ENCODE data around the gene PTPRT. TPM values are rescaled to one million over a fixed set of nuclear protein-coding genes. Genes with fewer than 3 reads are reported as not detected.

The PTPRT gene
- total RNA-seq, 4 donors from 2014 or later: 0.57 to 2.0 (median 0.83) TPM

DNA sequence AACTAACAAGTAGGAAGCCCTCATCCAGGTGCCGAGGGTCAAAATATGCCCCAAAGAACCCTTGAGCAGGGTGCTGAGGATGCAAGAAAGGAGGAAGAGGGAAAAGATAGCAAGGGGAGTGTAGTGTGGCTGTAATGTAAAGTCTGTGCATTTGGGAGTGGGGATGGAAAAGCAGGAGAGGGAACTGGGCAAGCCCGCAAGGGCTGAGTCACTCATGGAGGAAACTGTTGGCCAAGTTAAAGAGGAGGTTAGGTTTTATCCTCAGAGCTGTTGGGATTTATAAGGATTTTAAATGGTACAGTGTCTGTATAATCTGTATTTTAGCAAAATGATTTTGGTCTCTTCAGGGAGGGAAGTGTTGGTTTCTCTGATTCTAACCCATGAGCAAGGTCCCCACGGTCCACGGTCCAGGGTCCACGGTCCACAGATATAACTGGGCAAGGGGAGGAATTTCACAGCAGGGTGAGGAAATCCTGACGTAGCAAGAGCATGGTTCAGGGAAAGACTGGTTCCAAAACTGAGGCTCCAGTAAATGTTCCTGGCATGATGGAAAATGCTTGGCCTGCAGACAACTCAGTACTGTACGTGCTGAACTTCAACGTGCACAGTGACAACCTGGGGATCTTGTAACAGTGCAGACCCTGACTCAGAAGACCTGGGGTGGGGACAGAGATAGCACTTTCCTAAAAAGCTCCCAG lies 759.8 kb downstream of the PTPRT start:
- TF ChIP-seq, protein P1, sequence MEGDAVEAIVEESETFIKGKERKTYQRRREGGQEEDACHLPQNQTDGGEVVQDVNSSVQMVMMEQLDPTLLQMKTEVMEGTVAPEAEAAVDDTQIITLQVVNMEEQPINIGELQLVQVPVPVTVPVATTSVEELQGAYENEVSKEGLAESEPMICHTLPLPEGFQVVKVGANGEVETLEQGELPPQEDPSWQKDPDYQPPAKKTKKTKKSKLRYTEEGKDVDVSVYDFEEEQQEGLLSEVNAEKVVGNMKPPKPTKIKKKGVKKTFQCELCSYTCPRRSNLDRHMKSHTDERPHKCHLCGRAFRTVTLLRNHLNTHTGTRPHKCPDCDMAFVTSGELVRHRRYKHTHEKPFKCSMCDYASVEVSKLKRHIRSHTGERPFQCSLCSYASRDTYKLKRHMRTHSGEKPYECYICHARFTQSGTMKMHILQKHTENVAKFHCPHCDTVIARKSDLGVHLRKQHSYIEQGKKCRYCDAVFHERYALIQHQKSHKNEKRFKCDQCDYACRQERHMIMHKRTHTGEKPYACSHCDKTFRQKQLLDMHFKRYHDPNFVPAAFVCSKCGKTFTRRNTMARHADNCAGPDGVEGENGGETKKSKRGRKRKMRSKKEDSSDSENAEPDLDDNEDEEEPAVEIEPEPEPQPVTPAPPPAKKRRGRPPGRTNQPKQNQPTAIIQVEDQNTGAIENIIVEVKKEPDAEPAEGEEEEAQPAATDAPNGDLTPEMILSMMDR (IDR thresholded peaks at IDR 0.05; ENCODE audit: low read depth): no peak

DNA sequence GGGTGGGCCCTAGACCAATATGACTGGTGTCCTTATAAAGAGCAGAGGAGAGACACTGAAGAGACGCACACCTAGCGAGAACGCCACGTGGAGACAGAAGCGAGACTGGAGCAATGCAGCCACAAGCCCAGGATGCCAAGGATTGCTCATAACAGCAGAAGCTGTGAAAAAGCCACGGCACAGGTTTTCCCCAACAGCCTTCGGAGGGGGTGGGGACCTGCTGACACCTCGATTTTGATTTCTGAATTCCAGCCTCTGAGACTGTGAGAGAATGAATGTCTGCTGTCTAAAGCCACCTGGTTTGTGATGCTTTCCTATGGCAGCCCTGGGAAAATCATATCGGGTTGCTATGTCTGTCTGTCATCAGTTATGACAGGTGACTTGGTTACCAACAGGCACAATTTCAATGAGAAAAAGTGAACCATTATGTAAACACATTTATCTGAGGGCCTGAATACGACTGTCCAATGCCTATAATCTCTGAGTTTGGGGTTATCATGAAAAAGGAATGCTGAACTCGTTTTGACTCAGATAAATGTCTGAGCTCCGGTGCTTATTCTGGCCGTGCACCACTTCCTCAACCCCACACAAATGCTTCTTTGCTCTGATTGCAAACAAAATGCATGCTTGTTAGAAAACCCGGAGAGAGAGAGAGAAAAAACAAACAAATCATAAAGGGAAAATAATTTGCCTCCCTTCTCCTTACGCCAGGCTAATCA lies 769.7 kb downstream of the PTPRT start:
- TF ChIP-seq, protein P1 (IDR thresholded peaks at IDR 0.05; ENCODE audit: low read depth): no peak

GRCh38 chr20:42406826-42407225 lies 782.9 kb downstream of the PTPRT start:
- TF ChIP-seq, protein P1 (IDR thresholded peaks at IDR 0.05; ENCODE audit: low read depth): no peak

DNA sequence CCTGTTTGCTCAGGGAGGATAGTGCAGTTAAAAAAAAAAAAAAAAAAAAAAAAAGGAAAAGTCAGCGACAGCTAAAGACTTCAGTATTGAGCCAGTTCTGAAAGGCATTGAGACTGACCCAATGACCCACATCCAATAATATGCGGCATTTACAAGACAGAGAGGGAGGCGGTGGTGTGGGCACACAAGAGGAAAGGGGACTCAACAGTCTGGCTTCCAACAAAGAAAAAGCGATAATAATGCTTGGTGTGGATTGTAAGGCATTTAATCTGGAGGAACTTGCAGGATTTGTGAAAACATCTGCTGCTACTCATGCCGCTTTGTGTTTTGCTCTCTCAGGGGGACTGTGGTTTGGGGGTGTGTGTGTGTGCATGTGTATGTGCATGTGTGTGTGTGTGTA lies 787.3 kb downstream of the PTPRT start:
- TF ChIP-seq, protein P1 (IDR thresholded peaks at IDR 0.05; ENCODE audit: low read depth): no peak

DNA sequence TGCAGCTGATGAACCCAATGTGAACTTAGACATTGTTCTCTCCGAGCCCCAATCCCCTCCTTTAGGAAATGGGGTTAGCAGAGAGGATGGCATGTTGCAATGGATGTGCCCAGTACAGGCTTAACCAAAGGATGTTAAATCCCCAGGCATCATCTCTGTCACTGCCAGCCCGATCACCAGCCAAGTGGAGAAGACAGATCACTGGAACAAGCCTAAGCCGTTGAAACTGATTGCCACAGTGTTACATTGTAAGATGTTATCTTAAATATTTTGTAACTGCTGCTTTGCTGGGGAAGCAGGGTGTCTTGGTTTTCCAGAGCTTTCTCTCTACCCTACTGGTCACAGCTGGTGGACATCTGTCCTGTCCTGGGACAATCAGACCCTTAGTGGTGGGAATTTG lies 788.1 kb downstream of the PTPRT start:
- TF ChIP-seq, protein P1 (IDR thresholded peaks at IDR 0.05; ENCODE audit: low read depth): no peak

GRCh38 chr20:42399802-42400201 lies 789.9 kb downstream of the PTPRT start:
- TF ChIP-seq, protein P1 (IDR thresholded peaks at IDR 0.05; ENCODE audit: low read depth): no peak

DNA sequence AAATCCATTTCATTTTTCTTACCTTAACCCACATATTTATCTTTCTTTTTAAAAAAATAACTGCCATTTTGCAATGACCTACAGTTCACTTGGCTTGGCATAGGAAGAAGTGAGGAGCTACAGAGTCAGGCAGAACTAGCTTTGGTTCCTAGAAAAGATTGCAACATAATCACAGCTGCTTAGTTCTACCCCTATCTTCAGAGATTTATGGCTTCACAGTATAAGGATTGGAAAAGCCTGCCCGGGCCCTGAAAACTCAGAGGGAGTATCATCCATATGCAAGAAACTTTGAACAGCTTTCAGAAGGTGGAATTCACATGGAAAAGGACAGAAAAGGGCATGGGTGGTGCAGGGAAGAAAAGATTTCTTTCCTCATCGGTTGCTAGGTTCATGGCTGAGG lies 797.3 kb downstream of the PTPRT start:
- TF ChIP-seq, protein P1 (IDR thresholded peaks at IDR 0.05; ENCODE audit: low read depth): no peak
